HG02610 (cell line): ENCODE data around the gene DDIT4.
A peak's percentile ranks its signal among the peaks of the same experiment; 100 is the strongest.

Experiments
- ATAC-seq: cut with Tn5 transposase; IDR thresholded peaks from one replicate; pipeline ENCODE4 v1.9.1; 2021; ENCODE audit warnings: mild to moderate bottlenecking, moderate library complexity; ENCODE audit not compliant: unreplicated experiment

DDIT4 gene

DNA sequence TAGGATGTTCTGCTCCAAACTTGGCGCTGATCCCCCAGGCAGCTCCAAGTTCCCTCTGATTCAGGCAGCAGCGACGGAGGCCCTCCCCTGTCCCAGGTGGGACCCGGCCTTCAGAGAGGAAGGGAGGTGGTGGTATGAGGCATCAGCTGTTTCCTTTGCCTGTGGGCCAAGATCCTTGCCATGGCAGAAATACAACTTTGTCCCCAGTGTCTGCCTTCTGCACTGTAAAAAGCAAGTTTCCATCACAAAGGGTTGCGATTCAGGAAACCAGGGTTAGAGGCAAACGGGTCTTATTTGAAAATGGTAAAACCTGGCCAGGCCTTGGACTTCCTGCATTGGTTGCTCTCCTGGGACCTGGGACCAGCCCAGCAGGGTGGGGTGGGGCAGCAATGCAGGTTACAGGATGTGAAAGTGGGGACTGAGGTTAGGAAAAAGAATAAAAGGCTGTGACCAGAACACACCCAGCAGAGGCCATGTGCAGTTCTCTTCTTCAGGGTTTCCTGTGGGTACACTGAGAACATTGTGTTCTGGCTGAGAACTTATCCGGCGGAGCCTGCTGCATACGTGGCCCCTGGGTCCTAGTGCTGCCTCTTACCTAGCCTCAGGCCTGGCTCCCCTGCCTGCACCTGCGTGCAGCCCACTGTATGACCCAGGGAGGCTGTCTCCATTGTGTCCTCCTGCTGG, 25.1 kb upstream of the DDIT4 start:
- peak; percentile 85 for ATAC-seq

- ATAC-seq = peak; percentile 2
Measured at GRCh38 chr10:72249176-72249862, 24.4 kb upstream of the DDIT4 start.

DNA sequence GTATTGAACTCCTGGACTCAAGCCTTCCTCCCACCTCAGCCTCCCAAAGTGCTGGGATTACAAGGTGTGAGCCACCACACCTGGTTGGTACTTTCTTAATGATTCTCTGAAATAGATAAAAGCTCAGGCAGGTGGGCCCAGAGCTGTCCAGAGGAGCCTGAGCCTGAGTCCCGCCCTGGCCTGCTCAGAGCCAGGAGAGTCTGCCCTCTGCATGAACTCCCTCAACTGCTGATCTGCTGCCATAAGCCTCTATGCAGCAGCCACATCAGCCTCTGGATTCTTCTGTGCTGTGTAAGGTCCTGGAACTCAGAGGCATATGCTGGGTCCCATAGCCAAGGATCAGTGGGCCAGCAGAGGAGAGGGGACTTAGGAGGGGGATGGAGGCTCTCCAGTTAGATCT, 23.1 kb upstream of the DDIT4 start:
- no peak for ATAC-seq

GRCh38 chr10:72251635-72252034, 22.1 kb upstream of the DDIT4 start:
- no peak for ATAC-seq

DNA sequence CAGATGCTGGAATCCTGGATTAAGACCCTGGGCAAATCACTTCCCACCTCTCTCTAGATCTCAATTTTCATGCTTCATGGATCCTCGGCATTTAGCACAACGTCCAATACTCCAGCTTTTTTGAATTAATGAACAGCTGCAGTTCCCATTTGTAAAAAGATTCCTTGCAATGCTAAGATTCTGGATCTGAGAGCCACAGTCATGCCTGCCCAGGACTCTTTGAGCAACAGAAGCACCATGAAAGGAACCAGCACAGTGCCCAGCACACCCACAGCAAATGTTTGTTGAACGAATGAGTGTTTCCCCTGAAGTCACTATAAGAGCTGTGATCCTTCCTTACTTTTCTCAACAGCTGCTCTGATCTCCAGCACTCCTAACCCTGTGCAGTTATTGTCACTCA, 20.8 kb upstream of the DDIT4 start:
- no peak for ATAC-seq

DNA sequence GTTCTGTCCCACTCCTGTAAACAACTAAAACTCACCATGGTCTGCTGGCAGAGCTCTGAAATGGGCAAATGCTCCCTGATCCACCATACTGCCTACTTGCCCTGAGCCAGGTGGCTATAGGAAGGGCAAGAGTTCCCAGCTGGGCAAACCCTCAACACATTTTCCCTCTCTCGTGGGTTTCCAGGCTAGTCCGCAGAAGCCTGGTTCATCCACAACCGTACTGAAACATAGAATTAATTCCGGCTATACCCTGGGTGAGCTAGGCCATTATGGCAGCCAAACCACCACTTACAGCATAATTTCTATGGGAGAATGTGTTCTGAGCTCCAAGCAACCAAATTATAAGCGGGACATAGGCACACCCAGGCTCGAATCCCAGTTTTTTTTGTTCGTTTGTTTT, 20.1 kb upstream of the DDIT4 start:
- ATAC-seq = no peak

GRCh38 chr10:72254813-72255568, 18.7 kb upstream of the DDIT4 start:
- no peak for ATAC-seq

DNA sequence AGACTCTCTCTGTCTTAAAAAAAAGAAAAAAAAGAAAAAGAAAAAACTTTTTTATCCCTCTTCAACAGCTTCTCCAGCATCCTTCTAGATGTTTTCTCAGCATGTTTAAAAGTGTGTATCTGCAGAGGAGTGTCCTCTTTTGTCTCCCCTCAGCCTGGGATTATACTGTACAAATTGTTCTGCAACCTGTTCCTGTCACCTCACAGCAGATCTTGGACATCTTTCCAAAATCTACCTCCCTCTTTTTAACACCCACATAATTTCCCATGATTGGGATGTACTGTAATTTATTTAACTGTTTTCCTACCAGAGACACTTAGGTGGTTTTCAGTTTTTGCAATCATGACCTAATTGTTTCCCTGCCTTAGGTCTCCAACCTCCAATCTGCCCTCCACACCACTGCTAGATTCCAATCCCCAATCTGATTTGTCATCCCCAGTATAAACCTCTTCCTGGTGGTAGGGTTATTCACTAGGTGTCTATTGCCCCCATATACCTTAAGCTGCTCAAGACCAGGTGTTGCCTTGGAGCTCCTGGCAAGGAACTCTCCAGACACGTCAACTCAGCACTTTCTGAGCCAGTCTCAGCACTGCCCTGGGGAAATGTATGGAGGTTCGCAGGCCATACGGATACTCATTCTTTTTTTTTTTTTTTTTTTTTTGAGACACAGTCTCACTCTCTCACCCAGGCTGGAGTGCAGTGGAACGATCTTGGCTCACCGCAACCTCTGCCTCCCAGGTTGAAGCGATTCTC, 17.6 kb upstream of the DDIT4 start:
- no peak for ATAC-seq

- ATAC-seq = peak; percentile 37
Measured at GRCh38 chr10:72257051-72257892, 16.5 kb upstream of the DDIT4 start.

DNA sequence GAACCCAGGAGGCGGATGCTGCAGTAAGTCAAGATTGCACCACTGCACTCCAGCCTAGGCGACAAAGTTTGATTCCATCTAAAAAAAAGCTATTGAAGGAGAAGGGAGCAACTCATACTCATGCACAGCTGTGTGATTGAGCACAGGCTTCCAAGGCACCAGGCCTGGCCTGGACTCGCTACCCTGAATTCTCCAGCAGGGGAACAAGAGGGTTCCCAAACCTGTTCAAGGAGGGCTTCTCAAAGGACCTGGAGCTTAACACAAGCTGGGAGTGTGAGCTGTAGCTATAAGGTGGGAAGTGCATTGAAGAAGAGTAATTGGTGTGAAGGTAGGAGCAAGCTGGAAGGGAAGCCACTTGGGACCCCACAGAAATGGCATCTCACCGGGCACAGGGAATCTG, 15.1 kb upstream of the DDIT4 start:
- no peak for ATAC-seq

DNA sequence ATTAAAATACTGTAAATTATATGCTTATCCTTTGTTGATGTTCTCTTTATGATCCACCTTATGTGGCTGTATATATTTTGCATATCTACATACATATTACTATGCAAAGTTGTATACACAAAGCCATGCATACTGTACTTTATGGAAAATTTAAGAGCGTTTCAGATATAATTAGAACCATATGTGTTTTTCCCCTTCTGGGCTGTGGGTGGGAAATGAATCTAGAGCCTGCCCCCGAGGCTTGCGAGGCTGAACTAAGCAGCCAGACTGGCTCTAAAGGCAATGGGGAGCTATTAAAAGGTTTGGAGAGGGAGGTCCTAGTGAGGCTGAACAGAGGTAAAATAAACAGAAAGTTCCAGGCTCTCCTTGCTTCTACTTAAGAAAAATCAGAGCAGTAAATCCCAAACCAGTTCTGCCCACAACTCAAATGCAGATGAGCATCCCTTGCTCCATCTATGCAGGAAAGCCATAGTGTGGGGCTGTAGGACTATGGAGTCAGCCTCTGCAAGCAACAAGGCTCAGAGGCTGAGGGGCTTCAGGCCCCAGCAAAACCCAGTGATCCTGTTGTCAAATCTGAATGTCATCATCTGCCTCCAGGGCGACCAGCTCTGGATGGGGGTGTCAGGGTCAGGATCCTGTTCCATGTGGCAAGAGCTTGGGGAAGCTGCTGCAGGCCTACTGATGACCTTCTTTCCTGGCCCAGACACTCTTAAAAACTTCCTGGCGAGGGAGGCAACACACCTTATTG, 14.1 kb upstream of the DDIT4 start:
- ATAC-seq = no peak

DNA sequence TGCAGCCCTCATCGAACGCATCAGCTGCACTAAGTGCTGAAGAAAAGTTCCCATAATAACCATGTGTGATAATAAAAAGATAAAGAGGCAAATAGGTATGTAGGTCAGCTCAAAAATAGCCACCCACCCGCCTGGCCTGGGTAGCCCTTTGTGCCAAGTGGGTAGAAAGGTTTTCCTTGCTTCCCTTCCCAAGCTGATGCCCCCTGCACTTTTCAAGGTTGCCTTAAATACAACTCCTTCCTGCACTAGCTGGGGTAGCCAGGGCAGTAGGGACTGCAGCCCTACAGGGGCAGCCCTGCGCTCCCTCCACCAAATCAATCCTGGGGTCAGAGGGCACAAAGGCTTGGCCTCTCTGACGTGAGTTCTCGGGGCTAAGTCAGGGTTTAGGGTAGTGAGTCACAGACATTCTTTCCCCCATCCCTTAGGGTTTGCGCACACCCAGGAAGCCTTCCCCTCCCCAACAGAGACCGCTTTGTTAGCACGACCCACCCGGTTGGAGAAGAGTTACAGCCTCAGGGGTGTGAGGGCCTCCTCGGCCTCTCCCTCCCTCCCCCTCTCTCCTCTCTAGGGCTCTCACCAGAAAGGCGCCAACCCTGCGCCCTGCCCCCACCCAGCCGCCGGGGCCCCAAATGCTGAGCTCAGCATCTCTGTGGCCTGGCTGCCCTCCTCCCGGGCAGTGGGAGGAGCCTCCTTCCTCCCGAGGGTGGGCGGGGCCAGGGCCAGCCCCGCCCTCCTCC, 13.3 kb upstream of the DDIT4 start:
- peak; percentile 35 for ATAC-seq

- peak; percentile 52 for ATAC-seq
Measured at GRCh38 chr10:72260976-72261783, 12.5 kb upstream of the DDIT4 start.

- peak; percentile 19 for ATAC-seq
Measured at GRCh38 chr10:72261784-72262404, 11.8 kb upstream of the DDIT4 start.

- no peak for ATAC-seq
Measured at GRCh38 chr10:72263613-72264241, 10.0 kb upstream of the DDIT4 start.

DNA sequence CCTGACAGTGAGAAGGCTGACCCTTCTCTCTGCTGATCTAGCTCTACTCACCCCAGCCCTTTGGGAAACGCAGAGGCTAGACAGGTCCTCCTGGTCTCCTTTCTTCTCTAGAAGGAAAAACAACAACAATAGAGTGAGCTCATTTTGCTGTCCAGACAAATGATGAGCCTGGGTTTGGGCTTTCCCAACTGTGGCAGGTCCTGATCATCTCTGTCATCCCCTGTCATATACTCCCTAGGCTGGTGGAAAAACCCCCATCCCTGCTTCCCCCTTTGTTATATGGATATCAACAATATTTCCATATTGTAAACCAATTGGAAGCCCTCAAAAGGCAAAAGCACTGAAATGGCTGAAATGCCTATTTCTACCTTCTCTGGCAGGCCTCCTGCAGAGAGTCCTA, 9.2 kb upstream of the DDIT4 start:
- ATAC-seq = no peak

GRCh38 chr10:72265508-72265907, 8.2 kb upstream of the DDIT4 start:
- no peak for ATAC-seq
